Measurements from ENCODE around the gene PUM2.

Gene PUM2

GRCh38 chr2:20291106-20291564, 59.5 kb downstream of the PUM2 start:
- TF ChIP-seq CTCF (IDR thresholded peaks at IDR 0.05; ENCODE audit: insufficient read depth, low read length, poor library complexity, severe bottlenecking) (peak; percentile 10), EZH2phosphoT487 (conservative IDR thresholded peaks at IDR 0.05; ENCODE audit: low read length) (no peak)
- no peak overlapping the region for H3K4me3 ChIP-seq (ENCODE audit: insufficient read depth, low read length, poor library complexity, severe bottlenecking)
- H3K9ac ChIP-seq (ENCODE audit: low read length), result no peak overlapping the region
- H3K79me2 ChIP-seq (ENCODE audit: insufficient read depth, low read length), result peaks cover 42% of the 10 kb centered on the region
- no peak overlapping the region for H3K4me2 ChIP-seq (ENCODE audit: low read depth, low read length, poor library complexity, severe bottlenecking)
- no peaks in the 10 kb centered on the region for H3K27me3 ChIP-seq (ENCODE audit: low read length)
- H3K36me3 ChIP-seq (ENCODE audit: low read length), result peaks cover 68% of the 10 kb centered on the region
- peaks cover 7% of the 10 kb centered on the region; the same call in 1 of the 2 replicates for H3F3A ChIP-seq (ENCODE audit: insufficient read depth)
- H3K27ac ChIP-seq (ENCODE audit: low read depth, low read length), result no peak overlapping the region
- peaks cover 32% of the 10 kb centered on the region for H4K20me1 ChIP-seq (ENCODE audit: low read depth, low read length)
- no peaks in the 10 kb centered on the region for H3K9me3 ChIP-seq (ENCODE audit: insufficient read depth, low read length)
- H3K9me2 ChIP-seq (replicated peaks; ENCODE audit: insufficient read depth, low read length), result no peaks in the 10 kb centered on the region
- H2AFZ ChIP-seq (ENCODE audit: low read depth, low read length, severe bottlenecking), result no peak overlapping the region

- Histone ChIP-seq H3F3A (ENCODE audit: insufficient read depth) (no peaks in the 10 kb centered on the region; the same call in 1 of the 2 replicates), H3K36me3 (ENCODE audit: low read length) (peaks cover 72% of the 10 kb centered on the region), H3K9ac (ENCODE audit: low read length) (no peak overlapping the region)
These were observed 61.9 kb downstream of the PUM2 start for GRCh38 chr2:20288642-20289340.

GRCh38 chr2:20282916-20283592, 67.6 kb downstream of the PUM2 start:
- H2AFZ ChIP-seq (ENCODE audit: low read depth, low read length, severe bottlenecking), result no peak overlapping the region
- no peaks in the 10 kb centered on the region for H3K27me3 ChIP-seq (ENCODE audit: low read length)
- H3K27ac ChIP-seq (ENCODE audit: low read depth, low read length), result no peak overlapping the region
- no peaks in the 10 kb centered on the region for H3K9me2 ChIP-seq (replicated peaks; ENCODE audit: insufficient read depth, low read length)
- H3K4me2 ChIP-seq (ENCODE audit: low read depth, low read length, poor library complexity, severe bottlenecking), result no peak overlapping the region
- peaks cover 23% of the 10 kb centered on the region; the same call in 1 of the 2 replicates for H4K20me1 ChIP-seq (ENCODE audit: low read depth, low read length)
- H3K4me3 ChIP-seq (ENCODE audit: insufficient read depth, low read length, poor library complexity, severe bottlenecking), result no peak overlapping the region
- TF ChIP-seq CTCF (IDR thresholded peaks at IDR 0.05; ENCODE audit: insufficient read depth, low read length, poor library complexity, severe bottlenecking) (no peak), EZH2phosphoT487 (conservative IDR thresholded peaks at IDR 0.05; ENCODE audit: low read length) (no peak)
- no peak overlapping the region for H3K9ac ChIP-seq (ENCODE audit: low read length)
- H3K79me2 ChIP-seq (ENCODE audit: insufficient read depth, low read length), result peaks cover 18% of the 10 kb centered on the region
- peaks cover under 1% of the 10 kb centered on the region; the same call in 1 of the 2 replicates for H3F3A ChIP-seq (ENCODE audit: insufficient read depth)
- peaks cover 89% of the 10 kb centered on the region for H3K36me3 ChIP-seq (ENCODE audit: low read length)
- H3K9me3 ChIP-seq (ENCODE audit: insufficient read depth, low read length), result no peaks in the 10 kb centered on the region

More at GRCh38 chr2:20288642-20289340, 61.9 kb downstream of the PUM2 start:
- H3K9me2 ChIP-seq (replicated peaks; ENCODE audit: insufficient read depth, low read length), result no peaks in the 10 kb centered on the region
- no peaks in the 10 kb centered on the region for H3K27me3 ChIP-seq (ENCODE audit: low read length)
- no peak overlapping the region for H3K4me2 ChIP-seq (ENCODE audit: low read depth, low read length, poor library complexity, severe bottlenecking)
- H3K9me3 ChIP-seq (ENCODE audit: insufficient read depth, low read length), result no peaks in the 10 kb centered on the region
- TF ChIP-seq EZH2phosphoT487 (conservative IDR thresholded peaks at IDR 0.05; ENCODE audit: low read length) (no peak), CTCF (IDR thresholded peaks at IDR 0.05; ENCODE audit: insufficient read depth, low read length, poor library complexity, severe bottlenecking) (no peak)
- H2AFZ ChIP-seq (ENCODE audit: low read depth, low read length, severe bottlenecking), result no peak overlapping the region
- peaks cover 39% of the 10 kb centered on the region for H3K79me2 ChIP-seq (ENCODE audit: insufficient read depth, low read length)
- H4K20me1 ChIP-seq (ENCODE audit: low read depth, low read length), result peaks cover 39% of the 10 kb centered on the region
- H3K4me3 ChIP-seq (ENCODE audit: insufficient read depth, low read length, poor library complexity, severe bottlenecking), result no peak overlapping the region
- no peak overlapping the region for H3K27ac ChIP-seq (ENCODE audit: low read depth, low read length)
